Breast epithelium (tissue), 3 donors: ENCODE results near the gene CR1L.

ENCODE experiments used
- CTCF ChIP-seq, 3 donors: fragments of 450-650 bp; IDR thresholded peaks; one replicate each; pipeline ENCODE4 v1.5.1; 2016 to 2017; ENCODE audit warnings: antibody characterized with exemption in 3 of 3, mild to moderate bottlenecking in 3 of 3, moderate library complexity in 3 of 3
- POLR2A ChIP-seq: fragments of 450-650 bp; IDR thresholded peaks from one replicate; pipeline ENCODE4 v1.6.1; 2016; ENCODE audit warnings: antibody characterized with exemption, mild to moderate bottlenecking, moderate library complexity
- POLR2AphosphoS5 ChIP-seq, 3 donors: sonication (generic); formaldehyde crosslinking; IDR thresholded peaks; one replicate each; pipeline ENCODE4 v1.6.1; 2017; ENCODE audit warnings: antibody characterized with exemption in 3 of 3

- TF ChIP-seq CTCF (IDR thresholded peaks at IDR 0.05) (no peak), POLR2A (no peak), POLR2AphosphoS5 (IDR thresholded peaks at IDR 0.05) (no peak)
Observed at GRCh38 chr1:207620543-207620893, 24.4 kb upstream of the CR1L start.
